Liver (tissue), 9 donors: ENCODE results near the gene CGB2. TPM values are rescaled to one million over a fixed set of nuclear protein-coding genes. Genes with fewer than 3 reads are reported as not detected.

Experiments used
- DNase-seq: peaks from one replicate; pipeline ENCODE4 v3.0.0-alpha.2; 2017; ENCODE audit warnings: low spot score
- H3K27ac ChIP-seq, 2 donors: one replicate each; pipeline ENCODE4 v1.7.0; 2013; ENCODE audit warnings: inconsistent platforms in 2 of 2, low read length in 2 of 2, control low read depth in 1 of 2, low read depth in 1 of 2, mild to moderate bottlenecking in 1 of 2
- H3K27me3 ChIP-seq, 4 donors: one replicate each; pipeline versions ENCODE4 v1.6.1 to v1.7.0; 2013; ENCODE audit warnings: low read length in 3 of 4, inconsistent platforms in 1 of 4, mild to moderate bottlenecking in 1 of 4, moderate library complexity in 1 of 4; ENCODE audit not compliant: control insufficient read depth in 4 of 4, insufficient read depth in 4 of 4
- H3K36me3 ChIP-seq, 4 donors: one replicate each; pipeline versions ENCODE4 v1.6.1 to v1.7.0; 2013; ENCODE audit warnings: low read length in 3 of 4, mild to moderate bottlenecking in 3 of 4, low read depth in 1 of 4, moderate library complexity in 1 of 4; ENCODE audit not compliant: control insufficient read depth in 4 of 4, insufficient read depth in 3 of 4
- H3K4me1 ChIP-seq, 4 donors: one replicate each; pipeline versions ENCODE4 v1.6.1 to v1.7.0; 2013; ENCODE audit warnings: low read length in 3 of 4, mild to moderate bottlenecking in 3 of 4, moderate library complexity in 1 of 4; ENCODE audit not compliant: control insufficient read depth in 4 of 4, insufficient read depth in 4 of 4
- H3K4me3 ChIP-seq, 3 donors: one replicate each; pipeline versions ENCODE4 v1.6.1 to v1.7.0; 2013; ENCODE audit warnings: low read length in 3 of 3, control low read depth in 1 of 3, low read depth in 1 of 3, mild to moderate bottlenecking in 1 of 3
- H3K9ac ChIP-seq, 2 donors: one replicate each; pipeline ENCODE4 v1.7.0; 2013; ENCODE audit warnings: low read length in 2 of 2, mild to moderate bottlenecking in 2 of 2, moderate library complexity in 2 of 2, control low read depth in 1 of 2, low read depth in 1 of 2
- H3K9me3 ChIP-seq, 4 donors: one replicate each; pipeline versions ENCODE4 v1.6.1 to v1.7.0; 2013; ENCODE audit warnings: low read length in 3 of 4; ENCODE audit not compliant: control insufficient read depth in 4 of 4
- FOXA1 ChIP-seq: IDR thresholded peaks from 2 replicates; pipeline ENCODE4 v1.6.1; 2016; ENCODE audit warnings: antibody characterized with exemption
- HNF4A ChIP-seq, 2 donors: conservative IDR thresholded peaks; 2 replicates each; pipeline ENCODE4 v1.6.1; 2016; ENCODE audit warnings: antibody characterized with exemption in 2 of 2, mild to moderate bottlenecking in 2 of 2
- HNF4G ChIP-seq: IDR thresholded peaks from 2 replicates; pipeline ENCODE4 v1.6.1; 2016; ENCODE audit warnings: antibody characterized with exemption
- NR2F2 ChIP-seq: IDR thresholded peaks from 2 replicates; pipeline ENCODE4 v1.6.1; 2016; ENCODE audit warnings: antibody characterized with exemption
- RAD21 ChIP-seq, 2 donors: IDR thresholded peaks; 2 replicates each; pipeline ENCODE4 v1.6.1; 2016; ENCODE audit warnings: antibody characterized with exemption in 2 of 2, mild to moderate bottlenecking in 2 of 2
- RXRA ChIP-seq, 2 donors: IDR thresholded peaks; 2 replicates each; pipeline ENCODE4 v1.6.1; 2017 to 2018; ENCODE audit warnings: antibody characterized with exemption in 2 of 2, mild to moderate bottlenecking in 1 of 2
- SP1 ChIP-seq: IDR thresholded peaks from 2 replicates; pipeline ENCODE4 v1.6.1; 2018; ENCODE audit warnings: antibody characterized with exemption, mild to moderate bottlenecking
- TAF1 ChIP-seq: conservative IDR thresholded peaks from 2 replicates; pipeline ENCODE4 v1.6.1; 2016; ENCODE audit warnings: antibody characterized with exemption, mild to moderate bottlenecking
- ZBTB33 ChIP-seq: IDR thresholded peaks from 2 replicates; pipeline ENCODE4 v1.6.1; 2016; ENCODE audit warnings: antibody characterized with exemption
- WGBS: extraction: QIAGEN DNeasy Blood & Tissue Kit; methylation state at CpG from one replicate; pipeline ENCODE4 v1.1.7; 2013; 5-methylcytosine and 5-hydroxymethylcytosine counted together
- polyA plus RNA-seq, 2 donors: library from polyadenylated mRNA; stranded (reverse) in 1 of 2; unstranded in 1 of 2; fragments of 200-250 nt in 1 of 2; fragments of >200 nt in 1 of 2; fragmentation: Nextera tagmentation in 1 of 2; extraction: Ambion mirVana in 1 of 2; gene quantifications; one replicate each; pipeline versions ENCODE4 v1.2.1 to v1.2.3, GENCODE V29; 2013 to 2015
- total RNA-seq, 2 donors: library from RNA; depleted of rRNA; stranded (reverse); fragments of >200 nt; gene quantifications; one replicate each; pipeline ENCODE4 v1.2.3, GENCODE V29; 2014
- TF ChIP-seq, protein P1 (sequence below): IDR thresholded peaks from 2 replicates; pipeline ENCODE4 v1.6.1; 2016; ENCODE audit warnings: antibody characterized with exemption, mild to moderate bottlenecking
- donor health status: healthy.
- donor health status: healthy.
- donor health status: healthy.
- donor health status: healthy.
- donor health status: healthy.

CGB2 gene
- total and polyA plus RNA-seq, 4 donors: not detected

GRCh38 chr19:49058562-49058961 lies 26.9 kb downstream of the CGB2 start:
- Histone ChIP-seq H3K9me3 (no peaks in the 10 kb centered on the region), H3K9ac (no peak overlapping the region), H3K27me3 (no peaks in the 10 kb centered on the region), H3K4me3 (no peak overlapping the region), H3K27ac (no peak overlapping the region), H3K36me3 (no peaks in the 10 kb centered on the region), H3K4me1 (peaks cover 0 to 22% (median 12%) of the 10 kb centered on the region in 4 donors)
- TF ChIP-seq, protein P1, sequence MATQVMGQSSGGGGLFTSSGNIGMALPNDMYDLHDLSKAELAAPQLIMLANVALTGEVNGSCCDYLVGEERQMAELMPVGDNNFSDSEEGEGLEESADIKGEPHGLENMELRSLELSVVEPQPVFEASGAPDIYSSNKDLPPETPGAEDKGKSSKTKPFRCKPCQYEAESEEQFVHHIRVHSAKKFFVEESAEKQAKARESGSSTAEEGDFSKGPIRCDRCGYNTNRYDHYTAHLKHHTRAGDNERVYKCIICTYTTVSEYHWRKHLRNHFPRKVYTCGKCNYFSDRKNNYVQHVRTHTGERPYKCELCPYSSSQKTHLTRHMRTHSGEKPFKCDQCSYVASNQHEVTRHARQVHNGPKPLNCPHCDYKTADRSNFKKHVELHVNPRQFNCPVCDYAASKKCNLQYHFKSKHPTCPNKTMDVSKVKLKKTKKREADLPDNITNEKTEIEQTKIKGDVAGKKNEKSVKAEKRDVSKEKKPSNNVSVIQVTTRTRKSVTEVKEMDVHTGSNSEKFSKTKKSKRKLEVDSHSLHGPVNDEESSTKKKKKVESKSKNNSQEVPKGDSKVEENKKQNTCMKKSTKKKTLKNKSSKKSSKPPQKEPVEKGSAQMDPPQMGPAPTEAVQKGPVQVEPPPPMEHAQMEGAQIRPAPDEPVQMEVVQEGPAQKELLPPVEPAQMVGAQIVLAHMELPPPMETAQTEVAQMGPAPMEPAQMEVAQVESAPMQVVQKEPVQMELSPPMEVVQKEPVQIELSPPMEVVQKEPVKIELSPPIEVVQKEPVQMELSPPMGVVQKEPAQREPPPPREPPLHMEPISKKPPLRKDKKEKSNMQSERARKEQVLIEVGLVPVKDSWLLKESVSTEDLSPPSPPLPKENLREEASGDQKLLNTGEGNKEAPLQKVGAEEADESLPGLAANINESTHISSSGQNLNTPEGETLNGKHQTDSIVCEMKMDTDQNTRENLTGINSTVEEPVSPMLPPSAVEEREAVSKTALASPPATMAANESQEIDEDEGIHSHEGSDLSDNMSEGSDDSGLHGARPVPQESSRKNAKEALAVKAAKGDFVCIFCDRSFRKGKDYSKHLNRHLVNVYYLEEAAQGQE: no peak
- no peak for TF ChIP-seq SP1
- no peak for TF ChIP-seq ZBTB33
- TF ChIP-seq TAF1: no peak
- no peak for TF ChIP-seq NR2F2
- TF ChIP-seq HNF4G: no peak
- no peak for TF ChIP-seq RXRA (IDR thresholded peaks at IDR 0.05)
- TF ChIP-seq RAD21 (IDR thresholded peaks at IDR 0.05): no peak
- no peak for DNase-seq
- WGBS: 47% methylated on average over 10 of the region's 10 CpGs

GRCh38 chr19:49059053-49059452 lies 27.4 kb downstream of the CGB2 start:
- H3K36me3 ChIP-seq: no peaks in the 10 kb centered on the region
- no peaks in the 10 kb centered on the region for H3K9me3 ChIP-seq
- peaks cover 0 to 22% (median 12%) of the 10 kb centered on the region in 4 donors for H3K4me1 ChIP-seq
- TF ChIP-seq ZBTB33 (no peak), HNF4A (conservative IDR thresholded peaks at IDR 0.05) (no peak), SP1 (no peak), FOXA1 (no peak), RXRA (IDR thresholded peaks at IDR 0.05) (no peak)
- TF ChIP-seq, protein P1: no peak
- no peak overlapping the region for H3K4me3 ChIP-seq
- WGBS: 72% methylated on average over 9 of the region's 9 CpGs
- H3K27me3 ChIP-seq: no peaks in the 10 kb centered on the region
- no peak for DNase-seq
- H3K9ac ChIP-seq: no peak overlapping the region
- H3K27ac ChIP-seq: no peak overlapping the region
